GM12801 (cell line): ENCODE data around the gene PDE5A.

Source experiments
- TF ChIP-seq, protein P1 (sequence below): IDR thresholded peaks from one replicate; pipeline ENCODE4 v1.5.1; 2011; ENCODE audit warnings: control low read depth; ENCODE audit not compliant: insufficient read length; ENCODE audit errors: extremely low read depth

PDE5A gene

DNA sequence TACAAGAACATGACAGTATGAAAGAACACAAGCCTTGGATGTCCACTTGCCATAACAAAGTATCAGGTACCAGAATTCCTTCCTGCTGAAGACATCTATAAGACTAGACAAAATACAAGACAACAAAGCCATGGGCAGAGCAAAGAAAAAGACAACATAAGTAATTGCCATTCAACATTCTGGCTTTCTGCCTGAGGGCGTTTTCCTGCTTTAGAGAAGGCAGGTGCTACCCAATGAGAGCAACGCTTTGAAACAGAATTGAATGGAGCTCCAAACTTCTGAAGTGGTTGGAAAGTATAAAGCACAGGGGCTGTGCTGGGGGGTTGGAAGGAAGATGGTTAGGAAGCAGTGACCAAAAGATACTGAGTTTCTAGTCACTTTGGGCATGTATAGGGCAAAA is 30.1 kb downstream of the PDE5A start:
- TF ChIP-seq, protein P1, sequence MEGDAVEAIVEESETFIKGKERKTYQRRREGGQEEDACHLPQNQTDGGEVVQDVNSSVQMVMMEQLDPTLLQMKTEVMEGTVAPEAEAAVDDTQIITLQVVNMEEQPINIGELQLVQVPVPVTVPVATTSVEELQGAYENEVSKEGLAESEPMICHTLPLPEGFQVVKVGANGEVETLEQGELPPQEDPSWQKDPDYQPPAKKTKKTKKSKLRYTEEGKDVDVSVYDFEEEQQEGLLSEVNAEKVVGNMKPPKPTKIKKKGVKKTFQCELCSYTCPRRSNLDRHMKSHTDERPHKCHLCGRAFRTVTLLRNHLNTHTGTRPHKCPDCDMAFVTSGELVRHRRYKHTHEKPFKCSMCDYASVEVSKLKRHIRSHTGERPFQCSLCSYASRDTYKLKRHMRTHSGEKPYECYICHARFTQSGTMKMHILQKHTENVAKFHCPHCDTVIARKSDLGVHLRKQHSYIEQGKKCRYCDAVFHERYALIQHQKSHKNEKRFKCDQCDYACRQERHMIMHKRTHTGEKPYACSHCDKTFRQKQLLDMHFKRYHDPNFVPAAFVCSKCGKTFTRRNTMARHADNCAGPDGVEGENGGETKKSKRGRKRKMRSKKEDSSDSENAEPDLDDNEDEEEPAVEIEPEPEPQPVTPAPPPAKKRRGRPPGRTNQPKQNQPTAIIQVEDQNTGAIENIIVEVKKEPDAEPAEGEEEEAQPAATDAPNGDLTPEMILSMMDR = no peak

DNA sequence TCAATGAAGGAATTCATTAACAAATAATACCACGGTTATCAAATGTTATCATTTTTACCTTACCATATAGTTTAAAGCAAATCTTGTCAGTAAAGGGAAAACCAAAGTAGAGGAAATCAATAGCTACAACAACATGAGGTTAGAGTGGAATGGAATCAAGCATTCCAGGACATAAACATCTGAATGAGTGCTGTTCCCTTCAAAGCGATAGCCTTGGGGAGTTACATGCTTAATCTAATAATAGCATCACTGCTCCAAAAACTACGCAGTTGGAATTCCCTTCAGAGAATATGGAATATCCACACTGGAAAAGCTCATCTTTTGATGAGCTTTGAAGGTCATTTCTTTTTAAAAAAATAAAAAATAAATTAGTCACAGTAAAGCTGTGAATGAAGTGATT is 31.2 kb downstream of the PDE5A start:
- TF ChIP-seq, protein P1 = no peak

DNA sequence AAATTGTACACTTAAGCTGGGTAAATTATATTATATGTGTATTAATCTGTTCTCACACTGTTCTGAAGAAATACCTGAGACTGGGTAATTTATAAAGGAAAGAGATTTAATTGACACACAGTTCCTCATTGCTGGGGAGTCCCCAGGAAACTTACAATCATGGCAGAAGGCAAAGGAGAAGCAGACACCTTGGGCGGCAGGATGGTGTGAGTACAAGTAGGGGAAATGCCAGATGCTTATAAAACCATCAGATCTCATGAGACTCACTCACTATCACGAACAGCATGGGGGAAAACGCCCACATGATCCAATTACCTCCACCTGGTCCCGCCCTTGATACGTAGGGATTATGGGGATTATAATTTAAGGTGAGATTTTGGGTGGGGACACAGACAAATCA is 34.9 kb downstream of the PDE5A start:
- TF ChIP-seq, protein P1 = no peak

DNA sequence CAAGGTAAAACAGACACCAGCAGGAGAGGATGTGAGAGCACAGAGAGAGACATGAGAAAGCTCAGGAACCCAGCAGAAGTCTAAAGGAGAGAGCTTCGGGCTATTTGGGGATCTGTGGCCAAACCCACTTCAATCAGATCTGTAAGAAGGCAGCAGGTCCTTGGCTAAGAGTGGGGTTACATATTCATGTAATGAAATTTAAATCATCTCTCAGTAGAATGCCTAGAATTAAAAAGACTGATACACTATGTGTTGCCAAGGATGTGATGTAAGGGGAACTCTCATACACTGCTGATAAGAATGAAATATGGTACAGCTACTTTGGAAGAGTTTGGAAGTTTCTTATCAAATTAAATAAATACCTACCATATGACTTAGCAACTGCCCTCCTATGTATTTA is 35.8 kb downstream of the PDE5A start:
- TF ChIP-seq, protein P1 = no peak

DNA sequence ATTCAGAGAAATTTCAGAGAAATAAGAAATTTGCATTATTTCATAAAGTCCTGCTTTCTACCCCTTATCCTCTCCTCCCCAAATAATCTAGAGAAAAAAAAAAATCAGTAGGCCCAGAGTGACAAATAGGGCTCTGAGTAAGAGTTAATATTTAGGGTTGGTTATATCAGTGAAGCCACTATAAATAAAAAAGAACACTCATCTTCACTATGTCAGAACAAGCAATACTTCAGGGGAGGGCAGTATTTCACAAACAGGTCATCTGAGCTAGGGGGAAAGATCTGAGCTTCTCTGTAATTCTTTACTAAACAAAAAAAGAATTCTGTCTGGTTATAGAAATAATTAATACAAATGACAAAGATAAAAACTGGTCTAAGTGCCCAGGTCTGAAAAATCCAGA is 39.4 kb downstream of the PDE5A start:
- TF ChIP-seq, protein P1 = no peak

DNA sequence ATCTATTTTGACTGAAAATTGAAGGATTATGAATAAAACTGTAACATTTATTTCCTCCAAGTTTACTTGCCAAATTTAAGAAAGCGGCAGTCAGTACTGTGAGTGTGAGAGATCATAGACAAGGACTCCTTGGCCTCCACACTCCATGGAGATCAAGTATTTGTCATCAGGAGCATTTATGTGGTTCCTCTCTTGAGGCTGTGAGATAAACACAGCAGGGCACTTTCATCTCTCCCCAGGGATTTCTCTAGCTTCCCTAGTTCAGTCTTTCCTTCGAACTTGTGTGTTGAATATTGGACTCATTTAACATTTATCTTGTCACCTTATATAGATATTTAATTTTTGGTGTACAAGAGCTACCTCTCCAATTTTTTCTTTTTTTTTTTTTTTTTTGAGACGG is 40.8 kb downstream of the PDE5A start:
- TF ChIP-seq, protein P1 = no peak

DNA sequence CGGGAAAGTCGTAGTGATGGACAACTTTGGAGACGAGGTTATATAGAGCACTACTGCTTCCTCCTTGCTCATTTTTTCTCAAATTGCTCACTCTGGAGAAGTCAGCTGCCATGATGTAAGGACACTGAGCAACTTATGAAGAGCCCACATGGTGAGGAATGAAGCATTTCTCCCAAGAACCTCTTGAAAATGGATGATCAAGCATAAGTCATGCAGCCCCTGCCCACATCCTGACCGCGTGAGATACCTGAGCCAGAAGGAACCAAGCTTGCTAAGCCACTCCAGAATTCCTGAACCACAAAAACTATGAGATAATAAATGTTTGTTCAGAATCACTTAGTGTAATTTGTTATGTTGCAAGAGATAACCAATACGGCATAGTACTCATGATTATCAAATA is 42.8 kb downstream of the PDE5A start:
- TF ChIP-seq, protein P1 = no peak
